HepG2 (cell line): ENCODE measurements around the gene CMIP. TPM values are rescaled to one million over a fixed set of nuclear protein-coding genes. Genes with fewer than 3 reads are reported as not detected.

Experiments used
- BCL6 ChIP-seq: IDR thresholded peaks from 2 replicates; pipeline ENCODE4 v1.6.1; 2016; ENCODE audit warnings: missing genetic modification reagents, missing compliant biosample characterization
- EED ChIP-seq: sonication (generic); formaldehyde crosslinking; IDR thresholded peaks from 2 replicates; pipeline ENCODE4 v1.5.0; 2020; ENCODE audit warnings: mild to moderate bottlenecking, missing genetic modification reagents
- HMGA1 ChIP-seq: sonication (generic); formaldehyde crosslinking; conservative IDR thresholded peaks from 2 replicates; pipeline ENCODE4 v1.4.0; 2020; ENCODE audit warnings: missing genetic modification reagents
- MTF2 ChIP-seq: sonication (generic); formaldehyde crosslinking; IDR thresholded peaks from 2 replicates; pipeline ENCODE4 v1.5.0; 2020; ENCODE audit warnings: missing genetic modification reagents, borderline replicate concordance
- PHF21A ChIP-seq: sonication (generic); formaldehyde crosslinking; IDR thresholded peaks from 2 replicates; pipeline ENCODE4 v1.5.0; 2020; ENCODE audit warnings: mild to moderate bottlenecking, missing genetic modification reagents
- RAD21 ChIP-seq: fragments of 450-650 bp; formaldehyde crosslinking; IDR thresholded peaks from 2 replicates; pipeline ENCODE4 v1.5.0; 2020; ENCODE audit warnings: mild to moderate bottlenecking
- REL ChIP-seq: sonication (generic); formaldehyde crosslinking; conservative IDR thresholded peaks from 2 replicates; pipeline ENCODE4 v1.8.0; 2022; ENCODE audit warnings: mild to moderate bottlenecking, missing genetic modification reagents, moderate library complexity
- SIN3B ChIP-seq: fragments of 150-350 bp; IDR thresholded peaks from 2 replicates; pipeline ENCODE4 v1.6.1; 2014; ENCODE audit warnings: low read length
- ZC3H13 ChIP-seq: sonication (generic); formaldehyde crosslinking; IDR thresholded peaks from 2 replicates; pipeline ENCODE4 v1.8.1; 2023; ENCODE audit warnings: mild to moderate bottlenecking, missing genetic modification reagents, moderate library complexity
- ZNF432 ChIP-seq: sonication (generic); formaldehyde crosslinking; IDR thresholded peaks from 2 replicates; pipeline ENCODE4 v1.5.0; 2020; ENCODE audit warnings: missing genetic modification reagents, mild to moderate bottlenecking, borderline replicate concordance
- ZNF790 ChIP-seq: sonication (generic); formaldehyde crosslinking; IDR thresholded peaks from 2 replicates; pipeline ENCODE4 v1.8.0; 2022; ENCODE audit warnings: missing genetic modification reagents, mild to moderate bottlenecking, borderline replicate concordance
- polyA plus RNA-seq, 8 experiments: library from polyadenylated mRNA; depleted of rRNA in 3 of 8; stranded (reverse) in 7 of 8; unstranded in 1 of 8; fragments of >200 nt; fragmentation: Illumina TruSeq in 4 of 8; extraction: Trizol in 4 of 8; gene quantifications; 2 replicates each; pipeline versions ENCODE4 v1.2.1 to v1.2.3, GENCODE V29; 2011 to 2016; ENCODE audit warnings: low read depth in 4 of 8, missing spikeins in 1 of 8, mixed read lengths in 1 of 8; ENCODE audit not compliant: insufficient read depth in 1 of 8
- total RNA-seq, 5 experiments: library from RNA; depleted of rRNA; stranded (reverse); fragments of >200 nt; fragmentation: Illumina TruSeq; extraction: Trizol; gene quantifications; 2 replicates each; pipeline ENCODE4 v1.2.3, GENCODE V29; 2016; ENCODE audit warnings: low read depth in 1 of 5
- TF ChIP-seq, protein P1 (sequence below): sonication (generic); formaldehyde crosslinking; IDR thresholded peaks from 2 replicates; pipeline ENCODE4 v1.8.0; 2022; ENCODE audit warnings: mild to moderate bottlenecking, missing genetic modification reagents
- TF ChIP-seq, protein P2 (sequence below): sonication (generic); formaldehyde crosslinking; IDR thresholded peaks from 2 replicates; pipeline ENCODE4 v1.4.0; 2020; ENCODE audit warnings: missing genetic modification reagents
- TF ChIP-seq, protein P3 (sequence below): sonication (generic); formaldehyde crosslinking; IDR thresholded peaks from 2 replicates; pipeline ENCODE4 v1.5.1; 2020; ENCODE audit warnings: missing genetic modification reagents, mild to moderate bottlenecking, borderline replicate concordance
- TF ChIP-seq, protein P4 (sequence below): sonication (generic); formaldehyde crosslinking; IDR thresholded peaks from 2 replicates; pipeline ENCODE4 v1.5.1; 2020; ENCODE audit warnings: missing genetic modification reagents, mild to moderate bottlenecking, borderline replicate concordance
- TF ChIP-seq, protein P5 (sequence below), 2 experiments: sonication (generic) in 1 of 2; formaldehyde crosslinking in 1 of 2; IDR thresholded peaks; 2 replicates each; pipeline versions ENCODE4 v1.5.1 to v1.6.1; 2011 to 2020; ENCODE audit warnings: borderline replicate concordance in 1 of 2, low read depth in 1 of 2, low read length in 1 of 2, mild to moderate bottlenecking in 1 of 2, missing genetic modification reagents in 1 of 2, moderate library complexity in 1 of 2

CMIP gene
- total and polyA plus RNA-seq, 2 of the 13 experiments (the other 11 are each of a cell fraction or from before 2014, with no cell fraction given), result 10.9 to 18.1 TPM

DNA sequence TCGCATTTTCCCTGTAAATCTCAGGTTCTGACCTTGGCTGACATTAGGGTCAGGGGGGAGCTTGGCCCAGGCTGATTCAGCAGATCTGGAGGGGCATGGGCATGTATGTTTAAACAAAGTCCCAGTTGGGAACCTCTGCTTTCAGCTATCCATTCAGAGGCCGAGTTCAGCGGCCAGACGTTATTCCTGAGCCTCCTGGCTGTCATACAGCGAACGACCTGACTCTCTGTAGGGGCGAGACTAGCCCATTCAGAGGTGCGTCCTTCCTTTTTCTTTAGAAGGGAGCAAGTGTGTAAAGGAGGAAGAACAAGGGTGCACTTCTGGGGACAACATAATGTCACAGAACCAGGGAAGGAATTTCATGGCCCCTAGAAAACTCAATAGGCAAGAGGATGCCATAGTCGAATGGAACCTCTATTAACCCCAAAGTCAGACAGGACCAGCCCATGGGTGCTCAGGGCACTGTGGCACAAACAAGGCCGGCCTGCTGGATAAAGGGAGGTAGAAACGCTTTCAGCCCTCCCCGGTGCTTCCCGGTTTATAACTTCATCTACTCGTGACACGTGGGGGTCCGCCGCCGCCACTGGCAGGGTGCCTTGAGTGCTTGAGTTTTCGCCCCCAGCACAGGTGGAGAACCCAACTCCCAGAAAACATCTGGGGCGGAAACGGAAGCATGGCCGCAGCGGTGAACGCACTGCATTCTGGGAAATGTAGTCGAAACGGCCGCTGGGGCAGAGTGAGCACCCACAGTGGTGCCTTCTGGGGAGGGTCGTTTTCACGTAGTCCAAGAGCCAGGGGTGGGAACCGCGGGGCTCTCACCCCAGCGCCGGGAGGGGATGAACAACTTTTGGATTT lies 301.3 kb downstream of the CMIP start (continued):
- no peak for TF ChIP-seq HMGA1 (CRISPR knock-in tag)
- no peak for TF ChIP-seq ZNF432 (CRISPR knock-in tag)
- TF ChIP-seq, protein P1, sequence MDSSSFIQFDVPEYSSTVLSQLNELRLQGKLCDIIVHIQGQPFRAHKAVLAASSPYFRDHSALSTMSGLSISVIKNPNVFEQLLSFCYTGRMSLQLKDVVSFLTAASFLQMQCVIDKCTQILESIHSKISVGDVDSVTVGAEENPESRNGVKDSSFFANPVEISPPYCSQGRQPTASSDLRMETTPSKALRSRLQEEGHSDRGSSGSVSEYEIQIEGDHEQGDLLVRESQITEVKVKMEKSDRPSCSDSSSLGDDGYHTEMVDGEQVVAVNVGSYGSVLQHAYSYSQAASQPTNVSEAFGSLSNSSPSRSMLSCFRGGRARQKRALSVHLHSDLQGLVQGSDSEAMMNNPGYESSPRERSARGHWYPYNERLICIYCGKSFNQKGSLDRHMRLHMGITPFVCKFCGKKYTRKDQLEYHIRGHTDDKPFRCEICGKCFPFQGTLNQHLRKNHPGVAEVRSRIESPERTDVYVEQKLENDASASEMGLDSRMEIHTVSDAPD (CRISPR knock-in tag), result no peak
- TF ChIP-seq EED, result no peak
- TF ChIP-seq, protein P2, sequence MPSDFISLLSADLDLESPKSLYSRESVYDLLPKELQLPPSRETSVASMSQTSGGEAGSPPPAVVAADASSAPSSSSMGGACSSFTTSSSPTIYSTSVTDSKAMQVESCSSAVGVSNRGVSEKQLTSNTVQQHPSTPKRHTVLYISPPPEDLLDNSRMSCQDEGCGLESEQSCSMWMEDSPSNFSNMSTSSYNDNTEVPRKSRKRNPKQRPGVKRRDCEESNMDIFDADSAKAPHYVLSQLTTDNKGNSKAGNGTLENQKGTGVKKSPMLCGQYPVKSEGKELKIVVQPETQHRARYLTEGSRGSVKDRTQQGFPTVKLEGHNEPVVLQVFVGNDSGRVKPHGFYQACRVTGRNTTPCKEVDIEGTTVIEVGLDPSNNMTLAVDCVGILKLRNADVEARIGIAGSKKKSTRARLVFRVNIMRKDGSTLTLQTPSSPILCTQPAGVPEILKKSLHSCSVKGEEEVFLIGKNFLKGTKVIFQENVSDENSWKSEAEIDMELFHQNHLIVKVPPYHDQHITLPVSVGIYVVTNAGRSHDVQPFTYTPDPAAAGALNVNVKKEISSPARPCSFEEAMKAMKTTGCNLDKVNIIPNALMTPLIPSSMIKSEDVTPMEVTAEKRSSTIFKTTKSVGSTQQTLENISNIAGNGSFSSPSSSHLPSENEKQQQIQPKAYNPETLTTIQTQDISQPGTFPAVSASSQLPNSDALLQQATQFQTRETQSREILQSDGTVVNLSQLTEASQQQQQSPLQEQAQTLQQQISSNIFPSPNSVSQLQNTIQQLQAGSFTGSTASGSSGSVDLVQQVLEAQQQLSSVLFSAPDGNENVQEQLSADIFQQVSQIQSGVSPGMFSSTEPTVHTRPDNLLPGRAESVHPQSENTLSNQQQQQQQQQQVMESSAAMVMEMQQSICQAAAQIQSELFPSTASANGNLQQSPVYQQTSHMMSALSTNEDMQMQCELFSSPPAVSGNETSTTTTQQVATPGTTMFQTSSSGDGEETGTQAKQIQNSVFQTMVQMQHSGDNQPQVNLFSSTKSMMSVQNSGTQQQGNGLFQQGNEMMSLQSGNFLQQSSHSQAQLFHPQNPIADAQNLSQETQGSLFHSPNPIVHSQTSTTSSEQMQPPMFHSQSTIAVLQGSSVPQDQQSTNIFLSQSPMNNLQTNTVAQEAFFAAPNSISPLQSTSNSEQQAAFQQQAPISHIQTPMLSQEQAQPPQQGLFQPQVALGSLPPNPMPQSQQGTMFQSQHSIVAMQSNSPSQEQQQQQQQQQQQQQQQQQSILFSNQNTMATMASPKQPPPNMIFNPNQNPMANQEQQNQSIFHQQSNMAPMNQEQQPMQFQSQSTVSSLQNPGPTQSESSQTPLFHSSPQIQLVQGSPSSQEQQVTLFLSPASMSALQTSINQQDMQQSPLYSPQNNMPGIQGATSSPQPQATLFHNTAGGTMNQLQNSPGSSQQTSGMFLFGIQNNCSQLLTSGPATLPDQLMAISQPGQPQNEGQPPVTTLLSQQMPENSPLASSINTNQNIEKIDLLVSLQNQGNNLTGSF (CRISPR knock-in tag), result no peak
- no peak for TF ChIP-seq BCL6 (CRISPR knock-in tag)
- TF ChIP-seq, protein P3, sequence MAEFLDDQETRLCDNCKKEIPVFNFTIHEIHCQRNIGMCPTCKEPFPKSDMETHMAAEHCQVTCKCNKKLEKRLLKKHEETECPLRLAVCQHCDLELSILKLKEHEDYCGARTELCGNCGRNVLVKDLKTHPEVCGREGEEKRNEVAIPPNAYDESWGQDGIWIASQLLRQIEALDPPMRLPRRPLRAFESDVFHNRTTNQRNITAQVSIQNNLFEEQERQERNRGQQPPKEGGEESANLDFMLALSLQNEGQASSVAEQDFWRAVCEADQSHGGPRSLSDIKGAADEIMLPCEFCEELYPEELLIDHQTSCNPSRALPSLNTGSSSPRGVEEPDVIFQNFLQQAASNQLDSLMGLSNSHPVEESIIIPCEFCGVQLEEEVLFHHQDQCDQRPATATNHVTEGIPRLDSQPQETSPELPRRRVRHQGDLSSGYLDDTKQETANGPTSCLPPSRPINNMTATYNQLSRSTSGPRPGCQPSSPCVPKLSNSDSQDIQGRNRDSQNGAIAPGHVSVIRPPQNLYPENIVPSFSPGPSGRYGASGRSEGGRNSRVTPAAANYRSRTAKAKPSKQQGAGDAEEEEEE (CRISPR knock-in tag), result no peak; the same call in 1 of the 2 replicates
- no peak for TF ChIP-seq ZC3H13
- 0 out of 2 replicates have a peak, but pooled peaks have one; percentile 27 for TF ChIP-seq PHF21A (CRISPR knock-in tag)
- no peak for TF ChIP-seq REL (CRISPR knock-in tag)
- TF ChIP-seq, protein P4, sequence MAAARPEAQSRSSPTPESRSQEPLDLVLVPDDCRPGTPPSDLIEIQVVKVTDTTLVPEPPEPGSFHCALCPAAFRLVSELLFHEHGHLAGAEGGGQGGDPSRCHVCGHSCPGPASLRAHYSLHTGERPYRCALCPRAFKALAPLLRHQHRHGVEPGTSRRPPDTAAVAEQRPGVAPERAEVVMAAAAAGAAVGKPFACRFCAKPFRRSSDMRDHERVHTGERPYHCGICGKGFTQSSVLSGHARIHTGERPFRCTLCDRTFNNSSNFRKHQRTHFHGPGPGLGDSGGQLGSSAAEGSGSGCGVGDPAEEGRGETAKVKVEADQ, result no peak
- TF ChIP-seq RAD21 (CRISPR knock-in tag), result no peak
- no peak for TF ChIP-seq SIN3B
- TF ChIP-seq, protein P5, sequence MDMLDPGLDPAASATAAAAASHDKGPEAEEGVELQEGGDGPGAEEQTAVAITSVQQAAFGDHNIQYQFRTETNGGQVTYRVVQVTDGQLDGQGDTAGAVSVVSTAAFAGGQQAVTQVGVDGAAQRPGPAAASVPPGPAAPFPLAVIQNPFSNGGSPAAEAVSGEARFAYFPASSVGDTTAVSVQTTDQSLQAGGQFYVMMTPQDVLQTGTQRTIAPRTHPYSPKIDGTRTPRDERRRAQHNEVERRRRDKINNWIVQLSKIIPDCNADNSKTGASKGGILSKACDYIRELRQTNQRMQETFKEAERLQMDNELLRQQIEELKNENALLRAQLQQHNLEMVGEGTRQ (IDR thresholded peaks at IDR 0.05; ENCODE audit: low read depth, low read length), result no peak
- TF ChIP-seq, protein P5 (CRISPR knock-in tag; IDR thresholded peaks at IDR 0.05; ENCODE audit: borderline replicate concordance), result no peak
- no peak for TF ChIP-seq ZNF790 (CRISPR knock-in tag)
- no peak for TF ChIP-seq MTF2 (CRISPR knock-in tag)
